Hematopoietic multipotent progenitor cell treated with erythropoietin and hydrocortisone succinate and interleukin-3 and kit ligand, for 8 days (in vitro differentiated cells): Measurements from ENCODE around the gene TBCD.
"Not testable (repeated sequence)": the region's sequence is repeated elsewhere in the genome, so short reads cannot be mapped to it uniquely, and the experiment has no call there.

Source experiments
- DNase-seq: peaks from one replicate; pipeline ENCODE4 v3.0.0-alpha.2; 2015

Gene TBCD

DNA sequence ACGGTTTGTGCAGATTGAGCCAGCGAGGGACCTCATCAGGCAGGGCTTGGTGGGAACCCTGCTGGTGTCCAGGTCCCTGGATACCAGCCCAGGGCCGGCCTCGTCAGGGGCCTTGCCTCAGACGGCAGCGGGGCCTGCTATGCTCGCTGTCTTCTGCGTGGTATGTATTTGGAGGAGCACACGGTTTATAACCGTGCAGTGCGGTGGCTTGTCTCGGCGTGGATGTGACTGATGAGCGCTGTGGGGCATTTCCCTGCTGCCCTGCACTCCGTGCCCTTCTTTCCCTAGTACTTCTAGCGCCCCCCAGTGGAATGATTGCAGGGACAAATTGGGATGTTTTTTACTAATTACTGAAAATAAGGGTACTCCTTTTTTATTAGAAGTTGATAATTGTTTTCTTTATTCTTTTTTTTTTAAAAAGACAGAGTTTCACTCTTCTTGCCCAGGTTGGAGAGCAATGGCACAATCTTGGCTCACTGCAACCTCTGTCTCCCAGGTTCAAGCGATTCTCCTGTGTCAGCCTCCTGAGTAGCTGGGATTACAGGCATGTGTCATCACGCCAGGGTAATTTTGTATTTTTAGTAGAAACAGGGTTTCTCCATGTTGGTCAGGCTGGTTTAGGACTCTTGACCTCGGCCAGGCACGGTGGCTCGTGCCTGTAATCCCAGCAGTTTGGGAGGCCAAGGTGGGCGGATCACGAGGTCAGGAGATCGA lies 15.3 kb downstream of the TBCD start:
- peak; percentile 77 for DNase-seq

DNA sequence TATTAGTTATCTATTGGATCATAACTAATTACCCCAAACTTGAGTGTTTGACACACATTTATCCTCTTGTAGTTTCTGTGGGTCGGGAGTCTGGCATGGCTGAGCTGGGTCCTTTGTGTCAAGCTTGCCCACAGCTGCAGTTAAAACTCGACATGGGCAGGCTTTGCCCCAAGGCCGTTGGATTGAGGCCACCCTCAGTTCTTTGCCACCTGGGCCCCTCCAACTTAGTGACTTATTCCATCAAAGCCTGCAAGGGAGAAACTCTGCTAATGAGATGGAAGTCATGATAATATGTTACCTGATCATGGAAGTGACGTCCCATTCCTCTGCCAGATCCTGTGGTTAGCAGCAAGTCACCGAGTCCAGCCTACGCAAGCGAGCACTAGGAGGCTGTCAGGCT lies 17.2 kb downstream of the TBCD start:
- no peak for DNase-seq

DNA sequence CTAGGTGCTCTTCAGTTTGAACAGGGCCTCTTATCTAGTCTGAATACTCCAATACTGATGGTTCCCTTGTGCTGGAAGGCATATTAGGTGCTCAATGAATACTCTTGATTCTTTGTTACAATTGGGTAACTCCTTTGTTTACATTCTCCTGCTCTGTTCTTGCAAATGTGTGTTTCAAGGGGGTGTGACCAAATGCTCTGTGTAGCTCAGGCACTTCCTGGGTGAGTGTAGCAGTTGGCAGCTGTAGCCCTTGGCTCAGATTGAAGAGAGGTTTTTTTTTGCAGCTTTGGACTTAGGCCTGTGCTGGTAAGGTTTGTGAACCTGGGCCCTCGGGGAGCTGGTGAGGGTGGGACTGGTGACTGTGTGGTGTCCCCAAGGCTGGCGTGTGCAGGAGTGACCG lies 20.2 kb downstream of the TBCD start:
- DNase-seq, result no peak

- not testable (repeated sequence) for DNase-seq
Measured at GRCh38 chr17:82774456-82774855, 22.6 kb downstream of the TBCD start.

- peak; percentile 35 for DNase-seq
Measured at GRCh38 chr17:82775001-82775823, 23.3 kb downstream of the TBCD start.

GRCh38 chr17:82776454-82776853 lies 24.6 kb downstream of the TBCD start:
- no peak for DNase-seq

DNA sequence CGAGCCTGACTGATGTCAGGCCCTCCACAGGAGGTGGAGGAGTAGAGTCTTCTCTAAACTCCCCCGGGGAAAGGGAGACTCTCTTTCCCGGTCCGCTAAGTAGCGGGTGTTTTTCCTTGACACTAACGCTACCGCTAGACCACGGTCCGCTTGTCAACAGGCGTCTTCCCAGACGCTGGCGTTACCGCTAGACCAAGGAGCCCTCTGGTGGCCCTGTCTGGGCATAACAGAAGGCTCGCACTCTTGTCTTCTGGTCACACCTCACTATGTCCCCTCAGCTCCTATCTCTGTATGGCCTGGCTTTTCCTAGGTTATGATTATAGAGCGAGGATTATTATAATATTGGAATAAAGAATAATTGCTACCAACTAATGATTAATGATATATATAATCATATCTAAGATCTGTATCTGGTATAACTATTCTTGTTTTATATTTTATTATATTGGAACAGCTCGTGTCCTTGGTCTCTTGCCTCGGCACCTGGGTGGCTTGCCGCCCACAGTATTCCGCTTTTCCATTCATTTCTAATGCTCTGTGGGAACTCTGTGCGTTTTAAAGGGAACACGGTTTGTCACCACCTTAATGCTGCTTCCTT lies 26.0 kb downstream of the TBCD start:
- DNase-seq, result not testable (repeated sequence)

DNA sequence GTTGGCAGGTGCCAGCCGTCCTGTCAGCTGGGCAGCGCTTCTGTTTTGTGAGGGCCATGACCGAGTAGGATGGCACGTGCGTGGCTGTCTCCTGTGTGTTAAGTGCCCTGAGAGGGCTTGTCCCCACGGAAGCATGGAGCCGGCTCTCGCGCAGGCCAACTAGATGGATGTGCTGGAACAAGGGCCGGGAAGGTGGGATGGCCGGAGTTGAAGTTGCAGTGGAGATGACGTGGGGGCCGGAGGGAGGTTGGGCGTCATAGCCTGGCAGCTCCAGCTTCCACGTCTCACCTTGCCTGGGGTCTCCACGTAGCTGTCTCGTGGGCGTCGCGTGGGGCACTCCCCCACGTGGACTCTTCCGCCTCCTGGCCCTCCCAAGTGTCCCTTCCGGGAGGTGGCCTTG lies 27.7 kb downstream of the TBCD start:
- DNase-seq, result no peak

GRCh38 chr17:82780195-82780594 lies 28.3 kb downstream of the TBCD start:
- DNase-seq, result no peak

GRCh38 chr17:82780971-82781893 lies 29.4 kb downstream of the TBCD start:
- DNase-seq, result no peak

GRCh38 chr17:82781894-82782274 lies 30.0 kb downstream of the TBCD start:
- DNase-seq, result peak; percentile 75

GRCh38 chr17:82782657-82783207 lies 30.9 kb downstream of the TBCD start:
- no peak for DNase-seq

DNA sequence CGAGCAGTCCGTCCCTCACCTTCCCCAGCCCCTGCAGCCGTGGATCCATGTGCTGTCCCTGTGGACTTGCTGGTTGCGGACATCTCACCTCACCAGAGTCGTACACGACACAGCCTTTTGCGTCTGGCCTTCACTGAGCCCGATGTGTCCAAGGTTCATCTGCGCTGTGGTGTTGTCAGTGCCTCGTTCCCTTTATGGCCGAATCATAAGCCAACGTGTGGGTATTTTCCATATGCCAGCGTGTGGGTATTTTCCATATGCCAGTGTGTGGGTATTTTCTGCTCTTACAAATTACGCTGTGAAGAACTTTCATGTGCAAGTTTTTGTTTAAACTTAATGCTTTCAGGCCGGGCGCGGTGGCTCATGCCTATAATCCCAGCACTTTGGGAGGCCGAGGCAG lies 31.6 kb downstream of the TBCD start:
- no peak for DNase-seq

DNA sequence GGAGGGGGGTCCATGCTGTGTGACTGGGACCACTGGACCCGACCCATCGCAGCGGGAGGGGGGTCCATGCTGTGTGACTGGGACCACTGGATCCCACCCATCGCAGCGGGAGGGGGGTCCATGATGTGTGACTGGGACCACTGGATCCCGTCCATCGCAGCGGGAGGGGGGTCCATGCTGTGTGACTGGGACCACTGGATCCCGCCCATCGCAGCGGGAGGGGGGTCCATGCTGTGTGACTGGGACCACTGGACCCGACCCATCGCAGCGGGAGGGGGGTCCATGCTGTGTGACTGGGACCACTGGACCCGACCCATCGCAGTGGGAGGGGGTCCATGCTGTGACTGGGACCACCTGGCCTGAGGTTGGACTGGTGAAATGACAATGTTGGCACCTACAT lies 33.7 kb downstream of the TBCD start:
- not testable (repeated sequence) for DNase-seq

DNA sequence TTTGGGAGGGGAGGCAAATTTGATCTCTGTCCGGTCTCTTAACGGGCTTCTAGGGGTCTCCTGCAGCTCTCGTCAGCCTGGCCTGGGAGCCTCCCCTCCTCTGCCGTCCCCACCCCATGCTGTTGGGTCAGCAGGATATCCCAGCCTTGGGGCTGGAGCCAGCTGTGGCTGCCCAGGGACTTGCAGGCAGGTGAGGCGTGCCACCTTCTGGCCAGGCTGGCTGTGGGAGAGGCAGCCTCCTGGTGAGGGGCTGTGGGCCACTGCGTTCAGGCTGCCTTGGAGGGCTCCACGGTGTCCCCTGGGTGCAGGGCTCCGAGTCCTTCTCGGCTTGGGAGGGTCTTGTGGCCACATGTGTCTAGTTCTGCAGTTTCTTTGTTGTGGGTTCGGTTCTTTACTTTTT lies 34.6 kb downstream of the TBCD start:
- no peak for DNase-seq

DNA sequence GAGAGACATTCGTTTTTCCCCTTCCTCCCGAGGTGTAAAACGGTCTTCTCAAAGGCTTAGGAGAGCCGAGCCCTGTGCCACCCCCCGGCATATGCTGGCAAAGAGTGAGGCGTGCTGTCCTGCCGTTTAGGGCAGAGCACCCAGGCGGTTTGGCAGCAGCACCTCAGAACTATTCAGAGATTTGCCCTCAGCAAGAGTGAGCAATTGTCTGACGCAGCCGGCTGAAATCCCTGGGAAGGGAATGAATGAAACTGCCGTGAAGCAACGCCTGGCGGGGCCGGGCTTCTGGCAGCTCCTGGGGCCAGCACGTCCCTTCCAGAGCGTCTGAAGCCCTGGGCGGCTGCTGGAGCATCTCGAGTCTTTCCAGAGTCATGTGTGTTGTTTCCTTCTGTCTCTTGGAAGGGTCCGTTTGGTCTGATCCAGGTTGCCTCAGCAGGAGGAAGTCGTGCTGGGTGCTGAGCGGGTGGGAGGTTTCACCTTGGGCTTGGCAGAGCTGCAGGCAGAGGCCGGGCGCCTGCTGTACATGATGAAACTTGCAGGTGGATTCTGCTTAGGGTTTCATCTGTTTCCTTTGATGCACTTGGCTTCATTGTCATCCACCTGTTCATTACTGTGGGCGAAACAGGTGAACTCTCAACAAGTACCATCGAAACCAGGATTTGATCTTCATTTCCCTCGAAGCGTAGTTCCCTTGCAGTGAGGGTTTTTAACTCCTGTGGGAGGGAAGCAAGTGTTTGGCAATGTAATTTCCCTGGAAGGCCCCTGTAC lies 35.4 kb downstream of the TBCD start:
- no peak for DNase-seq

DNA sequence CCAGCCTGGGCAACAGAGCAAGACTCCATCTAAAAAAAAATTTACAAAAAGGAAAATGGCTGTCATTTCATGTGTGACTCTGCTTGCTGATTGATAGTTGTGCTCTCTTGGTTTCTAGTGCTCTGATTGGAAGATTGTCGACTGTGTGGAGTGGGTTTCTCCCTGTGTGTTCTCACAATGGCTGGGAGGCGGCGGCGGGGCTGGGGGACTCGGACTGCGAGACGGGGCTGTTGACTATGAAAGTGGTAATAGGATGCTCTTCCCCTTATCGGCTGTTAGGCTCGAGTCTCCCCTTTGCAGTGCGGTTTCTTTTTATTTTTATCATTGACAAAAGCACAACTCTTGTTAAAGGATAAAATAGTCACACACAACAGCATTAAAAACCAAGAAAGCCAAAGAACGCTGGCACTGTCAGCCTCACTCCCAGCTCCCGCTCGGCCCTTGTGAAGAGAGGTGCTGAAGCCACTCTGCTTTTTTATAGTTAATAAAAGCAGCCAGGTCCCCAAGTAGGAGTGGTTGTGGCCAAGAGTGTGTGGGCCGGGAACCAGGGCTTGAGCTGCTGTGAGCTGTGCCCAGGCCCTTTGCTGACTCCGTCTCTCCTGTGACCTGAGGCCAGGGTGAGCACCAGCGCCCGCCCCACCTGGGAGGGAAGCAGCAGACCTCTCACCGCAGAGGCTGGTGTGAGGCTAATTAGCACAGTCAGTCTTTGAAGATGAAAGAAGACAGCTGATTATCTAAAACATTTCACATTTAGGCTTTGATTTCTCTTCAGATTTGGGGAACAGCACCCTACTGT lies 36.5 kb downstream of the TBCD start:
- DNase-seq, result no peak

GRCh38 chr17:82789051-82789592 lies 37.3 kb downstream of the TBCD start:
- no peak for DNase-seq

- no peak for DNase-seq
Measured at GRCh38 chr17:82789806-82790205, 37.9 kb downstream of the TBCD start.

DNA sequence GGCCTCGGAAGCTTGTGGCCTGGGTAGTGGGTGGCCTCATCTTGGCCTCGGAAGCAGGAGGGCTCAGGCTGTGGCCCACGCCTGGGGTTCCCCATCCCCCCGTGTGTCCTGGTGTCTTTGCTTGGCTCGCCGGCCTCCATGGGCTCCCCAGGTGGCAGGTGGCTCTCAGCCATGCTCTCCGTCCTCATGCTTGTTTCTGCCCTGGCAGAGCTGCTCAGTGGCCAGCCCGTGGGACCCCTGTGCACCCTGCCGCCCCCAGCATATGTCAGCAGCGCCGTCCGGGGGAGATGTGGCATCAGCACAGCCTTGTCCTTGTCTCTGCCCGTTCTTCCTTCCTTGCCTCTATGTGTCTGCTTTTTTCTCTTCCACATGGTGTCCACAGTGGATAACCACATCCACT lies 38.5 kb downstream of the TBCD start:
- DNase-seq, result no peak

GRCh38 chr17:82791532-82791931 lies 39.7 kb downstream of the TBCD start:
- DNase-seq, result no peak
